Measurements from ENCODE around the gene USP40.

USP40 gene

GRCh38 chr2:233492751-233493150 lies 73.8 kb downstream of the USP40 start:
- no peak for DNase-seq (ENCODE audit: low read depth)

- DNase-seq (ENCODE audit: low read depth): no peak
Observed at GRCh38 chr2:233492078-233492477, 74.5 kb downstream of the USP40 start.

GRCh38 chr2:233491326-233491725 lies 75.3 kb downstream of the USP40 start:
- DNase-seq (ENCODE audit: low read depth): no peak

DNA sequence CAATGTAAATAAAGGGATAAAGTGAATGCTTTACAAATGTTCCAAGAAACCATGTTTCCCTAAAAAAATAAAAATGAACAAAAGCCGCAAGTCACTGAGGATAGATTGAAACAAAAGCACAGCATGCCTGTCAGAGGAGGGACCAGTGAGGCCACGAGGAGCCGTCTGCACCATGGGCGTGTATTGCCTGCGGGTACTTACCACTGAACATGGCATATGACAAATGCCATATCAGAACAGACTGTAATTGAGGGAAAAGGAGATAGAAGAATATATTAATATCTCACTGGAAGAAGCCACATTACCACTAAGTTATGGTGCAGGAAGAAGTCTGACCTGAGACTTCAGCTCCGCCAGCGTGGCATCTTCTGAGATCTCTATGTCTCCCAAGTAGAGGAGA lies 75.8 kb downstream of the USP40 start:
- DNase-seq (ENCODE audit: low read depth): no peak

DNA sequence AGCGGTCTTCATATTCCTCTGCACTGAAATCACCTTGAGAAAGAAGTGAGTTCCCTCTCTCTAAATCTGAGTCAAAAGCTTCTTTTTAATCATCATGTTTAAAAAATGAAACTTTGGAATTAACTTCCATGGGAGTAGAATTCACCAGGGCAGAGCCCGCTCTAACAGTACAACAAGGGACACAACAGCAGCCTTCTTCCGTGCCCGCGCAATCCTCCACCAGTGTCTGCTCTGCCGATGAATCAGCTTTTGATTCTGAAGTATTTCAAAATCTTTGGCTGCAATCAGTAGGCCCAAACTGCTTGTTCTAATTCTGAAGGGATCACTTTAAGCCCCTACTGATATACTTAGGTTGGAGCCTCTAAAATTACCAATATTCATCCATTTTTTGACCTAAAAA lies 76.9 kb downstream of the USP40 start:
- DNase-seq (ENCODE audit: low read depth): no peak

DNA sequence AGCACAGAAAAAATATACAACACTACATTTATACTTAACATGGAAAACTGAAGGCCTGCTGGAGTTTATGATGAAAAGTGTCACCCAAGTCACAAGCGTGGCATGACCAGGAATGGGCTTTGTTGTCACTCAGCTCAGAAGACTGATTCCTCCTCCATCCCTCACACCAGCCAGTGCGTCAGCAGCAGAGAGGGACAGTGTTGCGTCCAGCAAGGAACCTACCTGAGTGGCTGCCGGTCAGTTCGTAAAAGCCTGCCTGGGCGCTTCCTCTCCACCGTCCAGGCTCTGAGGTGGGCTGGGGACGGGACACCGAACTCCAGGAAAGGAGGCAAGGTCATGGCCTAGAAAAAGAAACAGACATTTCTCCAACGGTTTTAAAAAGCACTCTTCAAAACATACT lies 77.4 kb downstream of the USP40 start:
- DNase-seq (ENCODE audit: low read depth): no peak

DNA sequence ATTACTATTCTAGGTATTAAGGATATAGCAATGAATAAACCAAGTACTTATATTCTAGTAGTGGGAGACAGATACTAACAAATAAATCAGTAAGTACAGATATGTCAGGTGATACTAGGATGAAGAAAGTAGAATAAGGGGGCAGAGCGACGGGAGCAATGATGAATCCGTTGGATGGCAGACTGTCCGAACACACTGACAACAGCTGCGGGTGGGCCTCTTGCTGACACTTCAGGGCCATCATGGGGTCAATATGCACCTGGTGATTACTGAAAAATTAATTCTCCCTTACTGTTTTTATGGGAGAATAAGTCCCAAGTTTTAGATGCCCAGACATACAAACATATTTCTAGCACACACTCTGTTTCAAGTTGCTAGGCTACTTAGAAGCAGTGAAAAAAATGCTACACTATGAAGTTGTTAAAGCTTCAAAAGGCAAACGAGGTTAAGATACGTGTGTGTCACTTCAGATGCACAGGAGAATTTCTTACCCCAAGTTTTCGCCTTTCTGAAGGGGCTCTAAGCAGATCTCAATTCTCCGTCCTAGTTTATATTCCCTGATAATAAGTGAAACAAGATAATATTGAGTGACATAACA lies 78.7 kb downstream of the USP40 start:
- DNase-seq (ENCODE audit: low read depth): no peak

- peak; percentile 88 for DNase-seq (ENCODE audit: low read depth)
Observed at GRCh38 chr2:233486778-233487552, 79.6 kb downstream of the USP40 start.

DNA sequence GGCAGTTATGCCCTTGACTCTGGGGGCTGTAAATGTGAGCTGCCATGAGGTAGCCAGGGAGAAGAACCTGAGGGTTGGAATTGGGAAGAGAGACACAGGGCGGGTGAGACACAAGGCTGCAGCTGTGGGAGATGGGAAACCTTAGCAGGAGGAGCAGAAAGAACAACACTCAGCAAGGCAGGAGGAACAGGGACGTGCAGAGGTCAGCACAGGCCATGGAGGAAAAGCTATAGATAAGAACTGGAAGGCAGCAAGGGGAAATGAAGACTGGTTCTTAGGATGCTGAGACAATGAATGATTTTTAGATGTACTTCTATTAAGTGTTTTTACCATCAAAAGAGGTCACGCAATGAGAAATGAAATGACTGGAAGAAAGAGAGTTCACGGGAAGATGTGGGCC lies 80.2 kb downstream of the USP40 start:
- no peak for DNase-seq (ENCODE audit: low read depth)

DNA sequence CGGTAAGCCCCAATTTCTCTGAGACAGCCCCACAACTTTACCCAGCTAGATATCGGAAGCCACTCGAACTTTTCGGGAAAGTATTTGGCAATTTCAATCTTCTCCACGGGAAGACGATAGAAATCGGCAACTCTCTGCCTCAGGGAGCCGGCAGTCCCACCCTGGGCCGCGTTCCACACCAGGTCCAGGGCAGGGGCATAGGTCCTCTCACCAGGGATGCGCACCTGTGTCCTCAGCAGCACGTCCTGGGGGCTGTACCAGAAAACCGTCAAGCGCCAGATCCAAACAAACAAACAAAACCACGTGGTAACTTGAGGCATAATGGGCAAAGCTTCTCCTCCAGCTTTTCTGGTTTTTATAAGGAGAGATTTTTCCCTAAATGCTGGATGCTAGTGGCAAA lies 80.9 kb downstream of the USP40 start:
- no peak for DNase-seq (ENCODE audit: low read depth)

- DNase-seq (ENCODE audit: low read depth): no peak
Observed at GRCh38 chr2:233482616-233483015, 84.0 kb downstream of the USP40 start.

DNA sequence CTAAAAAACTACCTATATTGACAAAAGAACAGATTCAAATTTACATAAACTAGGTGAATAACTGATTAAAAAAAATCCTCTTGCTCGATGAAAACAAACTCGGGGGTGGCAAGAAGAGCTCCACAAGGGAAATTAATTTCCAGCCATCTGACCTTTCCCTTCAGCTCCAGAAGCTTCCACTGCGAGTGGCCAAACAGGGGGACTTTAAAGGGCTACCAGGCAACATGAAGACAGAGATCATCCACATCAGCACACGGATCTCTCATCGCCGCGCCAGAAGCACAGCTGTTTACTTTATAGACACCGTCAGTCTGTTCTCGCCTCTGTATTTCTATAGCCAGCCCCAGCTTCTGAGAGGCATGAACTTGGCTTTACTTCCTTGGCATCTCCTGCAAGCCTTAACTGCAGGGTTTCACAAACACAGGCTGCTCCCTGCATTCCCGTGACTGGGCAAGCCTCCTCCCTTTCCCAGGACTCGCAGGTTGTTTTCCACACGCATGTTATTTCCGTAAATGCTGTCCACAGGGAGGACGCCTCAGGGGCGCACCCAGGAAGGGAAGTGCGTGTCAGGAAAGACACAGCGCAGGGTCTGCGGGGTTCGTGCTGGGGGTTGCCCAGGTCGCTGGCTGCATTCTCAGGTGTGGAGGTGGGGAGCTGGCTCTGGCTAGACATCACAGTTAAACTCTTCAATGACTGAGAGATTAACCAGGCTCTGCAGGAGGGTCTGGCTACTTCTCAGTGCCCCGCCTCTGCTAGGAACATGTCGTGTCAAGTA lies 85.0 kb downstream of the USP40 start:
- no peak for DNase-seq (ENCODE audit: low read depth)

GRCh38 chr2:233480490-233481202 lies 85.9 kb downstream of the USP40 start:
- no peak for DNase-seq (ENCODE audit: low read depth)

GRCh38 chr2:233479616-233480489 lies 86.7 kb downstream of the USP40 start:
- no peak for DNase-seq (ENCODE audit: low read depth)

DNA sequence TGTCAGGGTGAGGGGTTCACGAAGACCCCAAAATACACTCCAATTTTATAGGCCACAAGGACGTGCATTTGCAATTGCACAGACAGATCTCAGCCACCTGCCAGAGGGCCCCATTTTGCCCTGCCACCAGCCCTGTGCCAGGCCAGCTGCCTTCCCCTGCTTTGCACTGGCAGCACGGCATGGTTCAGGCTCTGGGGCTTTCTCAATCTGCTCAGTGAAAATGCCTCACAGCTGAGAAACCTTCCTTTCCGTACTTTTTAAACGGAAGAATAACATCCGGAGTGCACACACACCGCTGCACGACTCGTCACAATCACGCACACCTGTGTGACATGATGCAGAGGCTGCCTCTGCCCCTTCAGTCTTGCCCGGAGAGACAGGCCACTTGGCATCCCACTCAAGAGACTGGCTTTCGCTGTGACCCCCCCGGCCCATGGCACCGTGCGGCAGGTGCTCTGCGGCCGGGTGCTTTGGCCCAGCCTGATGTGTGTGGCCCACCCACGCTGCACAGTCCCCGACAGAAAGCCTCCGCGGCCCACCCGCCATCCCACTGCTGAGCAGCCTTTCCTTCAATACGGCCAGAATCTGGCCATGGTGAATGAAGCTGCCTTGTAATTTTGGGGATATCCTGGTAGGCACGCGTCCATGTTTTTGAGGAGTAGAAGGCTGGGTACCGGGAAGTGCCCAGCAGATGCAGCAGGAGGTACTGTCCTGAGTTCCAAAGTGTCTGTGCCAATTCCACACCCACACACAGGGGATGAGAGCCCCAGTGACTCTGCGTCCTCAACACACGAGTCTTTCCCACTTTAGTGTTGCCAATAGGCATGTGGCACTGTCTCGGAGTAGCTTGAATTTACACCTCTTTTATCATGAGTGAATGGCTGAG lies 88.8 kb downstream of the USP40 start:
- DNase-seq (ENCODE audit: low read depth): no peak

- no peak for DNase-seq (ENCODE audit: low read depth)
Observed at GRCh38 chr2:233476651-233477547, 89.7 kb downstream of the USP40 start.

- no peak for DNase-seq (ENCODE audit: low read depth)
Observed at GRCh38 chr2:233476063-233476410, 90.5 kb downstream of the USP40 start.

DNA sequence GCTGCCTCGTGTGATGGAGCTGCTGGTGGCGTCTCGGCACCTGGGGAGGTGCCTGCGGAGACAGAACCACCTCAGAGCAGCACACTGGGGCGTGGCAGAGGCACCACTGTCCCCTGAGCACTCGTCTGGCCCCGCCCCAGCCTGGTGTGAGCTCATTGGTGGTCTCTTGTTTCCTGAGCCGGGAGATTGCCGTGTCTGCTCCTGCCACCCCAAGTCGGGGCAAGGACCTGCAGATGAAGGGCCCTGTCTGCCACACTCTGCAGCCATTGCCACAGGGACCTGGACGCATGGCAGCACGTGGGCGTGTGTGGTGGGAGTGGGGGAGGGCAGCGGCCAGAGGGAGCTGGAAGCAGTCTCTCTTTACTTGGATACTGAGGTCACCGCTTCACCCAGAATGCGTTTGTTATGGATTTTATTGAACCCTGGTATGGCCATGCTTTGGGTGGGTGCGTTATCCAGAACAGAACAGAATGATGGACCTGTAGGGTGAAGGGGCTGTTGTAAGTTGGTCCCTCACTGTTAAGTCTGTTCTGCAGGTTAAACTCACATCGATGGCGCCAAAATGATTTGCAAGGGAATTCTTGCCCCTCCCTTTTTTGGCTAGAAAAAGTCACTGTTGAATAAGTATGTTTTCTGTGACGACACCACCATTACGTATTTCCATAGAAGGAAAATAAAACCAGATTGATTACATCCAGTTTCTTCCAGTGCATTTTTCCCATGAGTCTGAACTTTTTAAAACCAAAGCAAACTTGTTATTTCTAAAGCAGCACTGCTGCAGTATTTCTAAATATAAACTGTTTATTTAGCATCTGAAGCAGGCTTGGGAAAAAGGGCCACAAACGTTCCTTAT lies 92.0 kb downstream of the USP40 start:
- no peak for DNase-seq (ENCODE audit: low read depth)

- DNase-seq (ENCODE audit: low read depth): no peak
Observed at GRCh38 chr2:233473878-233474277, 92.7 kb downstream of the USP40 start.
